ENCODE data around the gene NAV3. TPM values are rescaled to one million over a fixed set of nuclear protein-coding genes. Genes with fewer than 3 reads are reported as not detected.

Gene NAV3
- polyA plus RNA-seq, 1 donor from 2014 or later, result 36.9 TPM

- no peaks in the 10 kb centered on the region for H3K9me3 ChIP-seq (ENCODE audit: low read length)
- no peaks in the 10 kb centered on the region for H3K27me3 ChIP-seq (ENCODE audit: insufficient read depth, low read depth, low read length)
- H3K79me2 ChIP-seq (replicated peaks; ENCODE audit: insufficient read depth, low read length), result no peaks in the 10 kb centered on the region
- H3K9ac ChIP-seq (ENCODE audit: low read length), result no peak overlapping the region
- no peak overlapping the region for H3K27ac ChIP-seq (ENCODE audit: low read length)
- H4K20me1 ChIP-seq (ENCODE audit: insufficient read depth), result no peaks in the 10 kb centered on the region
- no peaks in the 10 kb centered on the region for H3K9me2 ChIP-seq (ENCODE audit: insufficient read depth, low read length)
- H3K4me3 ChIP-seq (ENCODE audit: low read length), result no peak overlapping the region
- H3K36me3 ChIP-seq (ENCODE audit: insufficient read depth, low read length), result no peaks in the 10 kb centered on the region
- TF ChIP-seq REST (IDR thresholded peaks at IDR 0.05; ENCODE audit: borderline replicate concordance) (no peak), POLR2AphosphoS5 (IDR thresholded peaks at IDR 0.05) (no peak), SMC3 (conservative IDR thresholded peaks at IDR 0.05; ENCODE audit: poor library complexity) (no peak), EZH2 (IDR thresholded peaks at IDR 0.05; ENCODE audit: borderline replicate concordance, insufficient read depth, low read length, poor library complexity, severe bottlenecking) (no peak), TAF1 (IDR thresholded peaks at IDR 0.05; ENCODE audit: low read depth) (no peak), RAD21 (conservative IDR thresholded peaks at IDR 0.05) (no peak), CTCF (IDR thresholded peaks at IDR 0.05; ENCODE audit: poor library complexity, severe bottlenecking) (no peak), MXI1 (conservative IDR thresholded peaks at IDR 0.05; ENCODE audit: poor library complexity, severe bottlenecking) (no peak), EP300 (conservative IDR thresholded peaks at IDR 0.05; ENCODE audit: poor library complexity, severe bottlenecking) (no peak)
- no peaks in the 10 kb centered on the region for H3F3A ChIP-seq (ENCODE audit: insufficient read depth, low read length, poor library complexity, severe bottlenecking)
- H2AFZ ChIP-seq (ENCODE audit: low read depth, low read length), result no peak overlapping the region
- H3K4me2 ChIP-seq (ENCODE audit: low read length), result no peak overlapping the region
Observed at GRCh38 chr12:78115889-78116288, 285.2 kb downstream of the NAV3 start.

- Histone ChIP-seq H3K4me2 (ENCODE audit: low read length) (no peak overlapping the region), H3K27me3 (ENCODE audit: insufficient read depth, low read depth, low read length) (no peaks in the 10 kb centered on the region), H3K79me2 (replicated peaks; ENCODE audit: insufficient read depth, low read length) (no peaks in the 10 kb centered on the region), H3F3A (ENCODE audit: insufficient read depth, low read length, poor library complexity, severe bottlenecking) (no peaks in the 10 kb centered on the region), H2AFZ (ENCODE audit: low read depth, low read length) (no peak overlapping the region), H3K4me3 (ENCODE audit: low read length) (no peak overlapping the region), H4K20me1 (ENCODE audit: insufficient read depth) (no peaks in the 10 kb centered on the region), H3K9me3 (ENCODE audit: low read length) (no peaks in the 10 kb centered on the region), H3K9ac (ENCODE audit: low read length) (no peak overlapping the region), H3K27ac (ENCODE audit: low read length) (no peak overlapping the region), H3K9me2 (ENCODE audit: insufficient read depth, low read length) (no peaks in the 10 kb centered on the region), H3K36me3 (ENCODE audit: insufficient read depth, low read length) (no peaks in the 10 kb centered on the region)
- no peak for TF ChIP-seq CTCF (IDR thresholded peaks at IDR 0.05; ENCODE audit: poor library complexity, severe bottlenecking)
- TF ChIP-seq MXI1 (conservative IDR thresholded peaks at IDR 0.05; ENCODE audit: poor library complexity, severe bottlenecking), result no peak
- TF ChIP-seq EP300 (conservative IDR thresholded peaks at IDR 0.05; ENCODE audit: poor library complexity, severe bottlenecking), result no peak
- TF ChIP-seq POLR2AphosphoS5 (IDR thresholded peaks at IDR 0.05), result no peak
- TF ChIP-seq EZH2 (IDR thresholded peaks at IDR 0.05; ENCODE audit: borderline replicate concordance, insufficient read depth, low read length, poor library complexity, severe bottlenecking), result no peak
- TF ChIP-seq SMC3 (conservative IDR thresholded peaks at IDR 0.05; ENCODE audit: poor library complexity), result no peak
- TF ChIP-seq TAF1 (IDR thresholded peaks at IDR 0.05; ENCODE audit: low read depth), result no peak
- TF ChIP-seq RAD21 (conservative IDR thresholded peaks at IDR 0.05), result no peak
- no peak for TF ChIP-seq REST (IDR thresholded peaks at IDR 0.05; ENCODE audit: borderline replicate concordance)
Observed at GRCh38 chr12:78118036-78118435, 287.3 kb downstream of the NAV3 start.

Data from neural cell (in vitro differentiated cells).